ENCODE data around the gene GPR15. TPM values are rescaled to one million over a fixed set of nuclear protein-coding genes. Genes with fewer than 3 reads are reported as not detected.

Gene GPR15
- total RNA-seq, result not detected in 2 replicates

DNA sequence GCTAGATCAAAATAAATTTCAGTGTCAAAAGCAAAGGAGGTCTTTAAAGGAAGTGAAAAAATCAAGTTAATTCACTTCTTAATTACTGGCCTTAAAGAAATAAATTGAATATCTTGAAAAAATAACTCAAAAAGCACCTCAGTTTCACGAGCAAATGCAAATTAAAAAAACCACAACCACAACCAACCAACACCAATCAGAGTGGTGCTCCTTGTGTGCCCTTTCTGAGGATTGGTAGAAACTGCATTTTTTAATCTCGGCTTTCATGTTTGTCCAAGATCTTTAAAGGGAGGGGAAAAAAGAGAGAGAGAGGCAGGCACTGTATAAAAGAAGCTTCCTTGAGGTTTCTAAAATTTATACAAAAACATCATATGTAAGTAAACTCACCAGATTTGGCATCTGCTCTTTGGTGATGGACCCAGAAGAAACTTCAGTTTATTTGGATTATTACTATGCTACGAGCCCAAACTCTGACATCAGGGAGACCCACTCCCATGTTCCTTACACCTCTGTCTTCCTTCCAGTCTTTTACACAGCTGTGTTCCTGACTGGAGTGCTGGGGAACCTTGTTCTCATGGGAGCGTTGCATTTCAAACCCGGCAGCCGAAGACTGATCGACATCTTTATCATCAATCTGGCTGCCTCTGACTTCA is at the start of gene GPR15:
GPR15 (plus strand) TSS at position 357 of the 653 bp plus-strand sequence; CDS start at position 413, 56 bp downstream.

GRCh38 chr3:98497381-98497780 is 34.4 kb upstream of the GPR15 start, which contains the start of gene OR5K2:
Gene OR5K2 (plus strand): TSS chr3:98497681. CDS start chr3:98497681, 0 bp downstream.

GRCh38 chr3:98522544-98523281 is 9.1 kb upstream of the GPR15 start, which contains the start of gene CLDND1:
Gene CLDND1 (minus strand): TSS chr3:98522902. CDS start chr3:98521424, 1,478 bp downstream.

Other genes starting within 250 kb of the GPR15 start
- gene OR5H2, start 249.5 kb upstream of the GPR15 start, total RNA-seq, result not detected in 2 replicates
- not detected in 2 replicates for gene OR5K4, start 178.1 kb upstream of the GPR15 start, total RNA-seq
- gene OR5K3, start 141.3 kb upstream of the GPR15 start, total RNA-seq, result not detected in 2 replicates
- gene OR5K1, start 68.8 kb upstream of the GPR15 start, total RNA-seq, result not detected in 2 replicates
- gene OR5K2, start 34.3 kb upstream of the GPR15 start, total RNA-seq, result not detected in 2 replicates
- 64.7 and 70.0 TPM in 2 replicates for gene CLDND1, start 9.1 kb upstream of the GPR15 start, total RNA-seq
- 28.8 and 32.9 TPM in 2 replicates for gene CPOX, start 61.6 kb downstream of the GPR15 start, total RNA-seq
- gene ST3GAL6, start 231.4 kb downstream of the GPR15 start, total RNA-seq, result 0.87 and 0.99 TPM in 2 replicates